Measurements from ENCODE around the gene PGP.

The PGP gene

GRCh38 chr16:2210386-2211365, 4.0 kb downstream of the PGP start, which contains the start of gene BRICD5:
Gene BRICD5 (minus strand): TSS chr16:2210863. CDS start chr16:2210833, 30 bp downstream.
- Histone ChIP-seq H4K20me1 (ENCODE audit: insufficient read depth, low read length) (no peaks in the 10 kb centered on the region), H3K4me2 (ENCODE audit: low read length) (peak within 1 kb of the TSS; percentile 100; the same call in 1 of the 2 replicates), H2AFZ (ENCODE audit: low read length) (no peak within 1 kb of the TSS), H3K4me1 (ENCODE audit: insufficient read depth, low read length, severe bottlenecking) (peaks cover 36% of the 10 kb centered on the region), H3K9me3 (ENCODE audit: low read length) (no peaks in the 10 kb centered on the region), H3K9me2 (ENCODE audit: low read depth, low read length) (no peaks in the 10 kb centered on the region), H3K9ac (ENCODE audit: low read length) (no peak within 1 kb of the TSS; the same call in 1 of the 2 replicates), H3F3A (ENCODE audit: insufficient read depth, low read length) (no peaks in the 10 kb centered on the region; the same call in 1 of the 2 replicates), H3K79me2 (ENCODE audit: insufficient read depth, low read length) (peaks cover 6% of the 10 kb centered on the region), H3K4me3 (ENCODE audit: low read depth, low read length, poor library complexity, severe bottlenecking) (no peak within 1 kb of the TSS), H3K36me3 (ENCODE audit: insufficient read depth, low read length) (peaks cover 33% of the 10 kb centered on the region; the same call in 1 of the 2 replicates), H3K27me3 (ENCODE audit: insufficient read depth, low read length) (no peaks in the 10 kb centered on the region), H3K27ac (ENCODE audit: low read depth, low read length, poor library complexity, severe bottlenecking) (peak within 1 kb of the TSS; percentile 22)
- TF ChIP-seq EZH2 (IDR thresholded peaks at IDR 0.05; ENCODE audit: borderline replicate concordance, low read length) (no peak), CTCF (IDR thresholded peaks at IDR 0.05; ENCODE audit: low read length) (no peak)

GRCh38 chr16:2210009-2210332, 4.7 kb downstream of the PGP start:
- H3K4me3 ChIP-seq (ENCODE audit: low read depth, low read length, poor library complexity, severe bottlenecking): no peak overlapping the region
- no peaks in the 10 kb centered on the region for H4K20me1 ChIP-seq (ENCODE audit: insufficient read depth, low read length)
- no peaks in the 10 kb centered on the region for H3K27me3 ChIP-seq (ENCODE audit: insufficient read depth, low read length)
- H2AFZ ChIP-seq (ENCODE audit: low read length): no peak overlapping the region
- peaks cover 37% of the 10 kb centered on the region for H3K4me1 ChIP-seq (ENCODE audit: insufficient read depth, low read length, severe bottlenecking)
- H3F3A ChIP-seq (ENCODE audit: insufficient read depth, low read length): no peaks in the 10 kb centered on the region; the same call in 1 of the 2 replicates
- no peak overlapping the region for H3K9ac ChIP-seq (ENCODE audit: low read length)
- no peak overlapping the region for H3K27ac ChIP-seq (ENCODE audit: low read depth, low read length, poor library complexity, severe bottlenecking)
- no peaks in the 10 kb centered on the region for H3K9me3 ChIP-seq (ENCODE audit: low read length)
- no peak for TF ChIP-seq CTCF (IDR thresholded peaks at IDR 0.05; ENCODE audit: low read length)
- TF ChIP-seq EZH2 (IDR thresholded peaks at IDR 0.05; ENCODE audit: borderline replicate concordance, low read length): no peak
- H3K36me3 ChIP-seq (ENCODE audit: insufficient read depth, low read length): peaks cover 33% of the 10 kb centered on the region; the same call in 1 of the 2 replicates
- peaks cover 6% of the 10 kb centered on the region for H3K79me2 ChIP-seq (ENCODE audit: insufficient read depth, low read length)
- no peak overlapping the region for H3K4me2 ChIP-seq (ENCODE audit: low read length)
- no peaks in the 10 kb centered on the region for H3K9me2 ChIP-seq (ENCODE audit: low read depth, low read length)

GRCh38 chr16:2209258-2210008, 5.2 kb downstream of the PGP start:
- no peaks in the 10 kb centered on the region for H3K9me3 ChIP-seq (ENCODE audit: low read length)
- H3K27ac ChIP-seq (ENCODE audit: low read depth, low read length, poor library complexity, severe bottlenecking): no peak overlapping the region
- no peaks in the 10 kb centered on the region for H4K20me1 ChIP-seq (ENCODE audit: insufficient read depth, low read length)
- H3K27me3 ChIP-seq (ENCODE audit: insufficient read depth, low read length): no peaks in the 10 kb centered on the region
- H3K36me3 ChIP-seq (ENCODE audit: insufficient read depth, low read length): peaks cover 33% of the 10 kb centered on the region; the same call in 1 of the 2 replicates
- H3K4me2 ChIP-seq (ENCODE audit: low read length): no peak overlapping the region
- TF ChIP-seq CTCF (IDR thresholded peaks at IDR 0.05; ENCODE audit: low read length) (no peak), EZH2 (IDR thresholded peaks at IDR 0.05; ENCODE audit: borderline replicate concordance, low read length) (no peak)
- H3K4me3 ChIP-seq (ENCODE audit: low read depth, low read length, poor library complexity, severe bottlenecking): no peak overlapping the region
- no peaks in the 10 kb centered on the region for H3K9me2 ChIP-seq (ENCODE audit: low read depth, low read length)
- H3K9ac ChIP-seq (ENCODE audit: low read length): no peak overlapping the region
- no peak overlapping the region for H2AFZ ChIP-seq (ENCODE audit: low read length)
- peaks cover 6% of the 10 kb centered on the region for H3K79me2 ChIP-seq (ENCODE audit: insufficient read depth, low read length)
- H3F3A ChIP-seq (ENCODE audit: insufficient read depth, low read length): no peaks in the 10 kb centered on the region; the same call in 1 of the 2 replicates
- peaks cover 43% of the 10 kb centered on the region for H3K4me1 ChIP-seq (ENCODE audit: insufficient read depth, low read length, severe bottlenecking)
